Endothelial cell of umbilical vein (primary cell): ENCODE measurements around the gene CARS1. TPM values are rescaled to one million over a fixed set of nuclear protein-coding genes. Genes with fewer than 3 reads are reported as not detected.

Source experiments
- BruUV-seq: library from RNA; stranded (reverse); fragments of 400-500 nt; replicated peaks from 2 replicates; lab custom pipeline; 2021; lab: Mats Ljungman, UMichigan
- CTCF ChIA-PET: fragments of 300-600, 350-600 bp; sonication (Branson Sonifier 250); formaldehyde crosslinking; loops from one replicate; lab custom pipeline; 2021; ENCODE audit warnings: antibody characterized with exemption, inconsistent platforms; lab: Charles Lee
- POLR2A ChIA-PET: fragments of 300-600, 350-600 bp; sonication (Branson Sonifier 250); formaldehyde crosslinking; loops from one replicate; lab custom pipeline; 2021; ENCODE audit warnings: antibody characterized with exemption, inconsistent platforms; lab: Charles Lee
- DNase-seq: peaks from one replicate; pipeline ENCODE4 v3.0.0-alpha.2; 2011; ENCODE audit warnings: low read depth, low spot score
- FAIRE-seq: peaks from 2 replicates; lab custom pipeline; 2011; peaks lifted over from hg19 to GRCh38; lab: Jason Lieb, UNC
- H2AFZ ChIP-seq: 2 replicates; pipeline ENCODE4 v1.6.0; 2012; ENCODE audit warnings: low read depth, low read length, control low read depth, inconsistent platforms
- H3K27ac ChIP-seq: 2 replicates; pipeline ENCODE4 v1.5.1; 2011; ENCODE audit warnings: low read depth, mild to moderate bottlenecking, control low read depth, low read length, moderate library complexity; ENCODE audit not compliant: insufficient read depth
- H3K27me3 ChIP-seq, 2 experiments: 2 replicates each; pipeline versions ENCODE4 v1.6.0 to v1.6.1; 2011; ENCODE audit warnings: low read length in 2 of 2, mixed read lengths in 1 of 2; ENCODE audit not compliant: control insufficient read depth in 2 of 2, insufficient read depth in 2 of 2
- H3K36me3 ChIP-seq, 2 experiments: 2 replicates in 1 of 2; 3 replicates in 1 of 2; pipeline ENCODE4 v1.5.1; 2011; ENCODE audit warnings: low read length in 2 of 2, mild to moderate bottlenecking in 1 of 2, moderate library complexity in 1 of 2; ENCODE audit not compliant: control insufficient read depth in 2 of 2, insufficient read depth in 2 of 2; ENCODE audit errors: extremely low read depth in 1 of 2
- H3K4me1 ChIP-seq: 3 replicates; pipeline ENCODE4 v1.5.1; 2011; ENCODE audit warnings: mild to moderate bottlenecking, low read length; ENCODE audit not compliant: control insufficient read depth, insufficient read depth; ENCODE audit errors: extremely low read depth
- H3K4me2 ChIP-seq: 2 replicates; pipeline ENCODE4 v1.6.1; 2011; ENCODE audit warnings: low read length, control low read depth, mixed read lengths; ENCODE audit not compliant: insufficient read depth
- H3K4me3 ChIP-seq, 3 experiments: fragments of 200-600 bp in 1 of 3; sonication (generic), shearing (Covaris generic) in 1 of 3; replicated peaks in 1 of 3; 2 replicates each; pipeline ENCODE4 v1.5.1; 2011 to 2016; ENCODE audit warnings: control low read depth in 3 of 3, low read length in 3 of 3, mild to moderate bottlenecking in 2 of 3, inconsistent platforms in 1 of 3, low read depth in 1 of 3, moderate library complexity in 1 of 3; ENCODE audit not compliant: insufficient read depth in 1 of 3
- H3K79me2 ChIP-seq: 2 replicates; pipeline ENCODE4 v1.6.0; 2012; ENCODE audit warnings: low read length, inconsistent platforms; ENCODE audit not compliant: control insufficient read depth, insufficient read depth
- H3K9ac ChIP-seq: replicated peaks from 2 replicates; pipeline ENCODE3; 2011; ENCODE audit warnings: low read length, control low read depth; ENCODE audit not compliant: insufficient read depth; ENCODE audit errors: extremely low read depth
- H3K9me1 ChIP-seq: replicated peaks from 3 replicates; pipeline ENCODE4 v1.6.0; 2011; ENCODE audit warnings: mild to moderate bottlenecking, low read length; ENCODE audit not compliant: control insufficient read depth, insufficient read depth; ENCODE audit errors: extremely low read depth
- H3K9me3 ChIP-seq: replicated peaks from 2 replicates; pipeline ENCODE4 v1.5.1; 2012; ENCODE audit warnings: low read length, inconsistent platforms; ENCODE audit not compliant: control insufficient read depth, insufficient read depth
- H4K20me1 ChIP-seq: replicated peaks from 2 replicates; pipeline ENCODE3; 2011; ENCODE audit warnings: mild to moderate bottlenecking, low read length; ENCODE audit not compliant: control insufficient read depth, insufficient read depth; ENCODE audit errors: extremely low read depth
- EZH2 ChIP-seq: IDR thresholded peaks from 2 replicates; pipeline ENCODE4 v1.6.1; 2012; ENCODE audit warnings: borderline replicate concordance, low read depth, mild to moderate bottlenecking, moderate library complexity, low read length, inconsistent platforms; ENCODE audit not compliant: severe bottlenecking
- FOS ChIP-seq: IDR thresholded peaks from 2 replicates; pipeline ENCODE4 v1.6.1; 2011; ENCODE audit warnings: mild to moderate bottlenecking, low read length, moderate library complexity, borderline replicate concordance; ENCODE audit not compliant: insufficient read depth
- GATA2 ChIP-seq: IDR thresholded peaks from 2 replicates; pipeline ENCODE4 v1.7.0; 2011; ENCODE audit warnings: low read depth, mild to moderate bottlenecking, moderate library complexity, mixed read lengths, low read length; ENCODE audit not compliant: insufficient read length, insufficient read depth
- JUN ChIP-seq: IDR thresholded peaks from 2 replicates; pipeline ENCODE4 v1.6.1; 2011; ENCODE audit warnings: borderline replicate concordance, low read depth; ENCODE audit not compliant: insufficient read length, insufficient read depth
- MAX ChIP-seq: IDR thresholded peaks from 2 replicates; pipeline ENCODE4 v1.6.1; 2011; ENCODE audit not compliant: insufficient read depth, insufficient read length
- MYC ChIP-seq: IDR thresholded peaks from one replicate; pipeline ENCODE4 v1.6.1; 2011; ENCODE audit warnings: mild to moderate bottlenecking, low read depth, low read length
- POLR2A ChIP-seq: IDR thresholded peaks from 2 replicates; pipeline ENCODE4 v1.6.1; 2012; ENCODE audit warnings: low read depth, mild to moderate bottlenecking, control low read depth, low read length
- POLR2AphosphoS5 ChIP-seq: IDR thresholded peaks from 2 replicates; pipeline ENCODE4 v1.6.1; 2012; ENCODE audit warnings: low read depth, mild to moderate bottlenecking, control low read depth, low read length, moderate library complexity; ENCODE audit not compliant: insufficient read depth
- dilution Hi-C: fragments of 300-500 bp; cut with MboI; formaldehyde crosslinking; loops from one replicate; pipeline ENCODE4 v1.15.0; 2019; ENCODE audit warnings: low sequenced_read_pairs; ENCODE audit not compliant: extremely low pct_ligation_motif_present
- intact Hi-C: fragments of 100-400 bp; cut with micrococcal nuclease; formaldehyde crosslinking; loops from one replicate; pipeline ENCODE4 v1.10.0; 2022
- polyA plus RNA-seq, 4 experiments: library from polyadenylated mRNA; depleted of rRNA in 3 of 4; stranded (reverse) in 3 of 4; unstranded in 1 of 4; fragments of >200 nt; gene quantifications; 2 replicates each; pipeline versions ENCODE4 v1.2.1 to v1.2.3, GENCODE V29; 2011 to 2012; ENCODE audit warnings: missing spikeins in 1 of 4
- total RNA-seq: library from RNA; stranded (reverse); gene quantifications from 2 replicates; pipeline ENCODE4 v1.2.3, GENCODE V29; 2021

CARS1 gene
- total and polyA plus RNA-seq, 2 donors (not counting 3 experiments of a cell fraction or from before 2014, with no cell fraction given), result 43.5 to 66.2 TPM

GRCh38 chr11:3101921-3102640, 44.9 kb upstream of the CARS1 start:
- Histone ChIP-seq H3K36me3 (no peaks in the 10 kb centered on the region), H3K9me3 (no peaks in the 10 kb centered on the region), H4K20me1 (no peaks in the 10 kb centered on the region), H3K27me3 (no peaks in the 10 kb centered on the region), H2AFZ (no peak overlapping the region), H3K4me3 (no peak overlapping the region), H3K79me2 (no peaks in the 10 kb centered on the region), H3K27ac (no peak overlapping the region), H3K9me1 (no peaks in the 10 kb centered on the region), H3K4me1 (peaks cover 4% of the 10 kb centered on the region), H3K9ac (no peak overlapping the region), H3K4me2 (no peak overlapping the region)
- no TSS peak for BruUV-seq
- CTCF ChIA-PET, result interaction anchor here (1.0 to 2.5 kb wide), 4 partner anchors 10 to 52 kb away, joined by 3 to 10 read pairs (median 5); no protein-coding TSS in a partner anchor
- intact Hi-C loops, result no loop called here
- TF ChIP-seq EZH2, result no peak
- TF ChIP-seq FOS, result no peak
- TF ChIP-seq JUN, result no peak
- TF ChIP-seq POLR2A, result no peak
- no peak for TF ChIP-seq MYC
- TF ChIP-seq MAX, result no peak
- POLR2A ChIA-PET, result no interaction called here
- FAIRE-seq (no peak), DNase-seq (no peak)
- dilution Hi-C loops, result no loop called here

- no peak overlapping the region for H3K27ac ChIP-seq
- BruUV-seq, result no TSS peak
- ChIA-PET POLR2A (no interaction called here), CTCF (interaction anchor here (2.5 kb wide), 1 partner anchor 8 kb away, joined by 10 read pairs; no protein-coding TSS in a partner anchor)
- H3K4me3 ChIP-seq, result no peak overlapping the region
- dilution Hi-C loops (no loop called here), intact Hi-C loops (loop anchor here (5.0 to 10.0 kb wide), 3 partner anchors 308 to 564 kb away; no protein-coding TSS in a partner anchor)
- H4K20me1 ChIP-seq, result no peaks in the 10 kb centered on the region
- H2AFZ ChIP-seq, result no peak overlapping the region
- no peaks in the 10 kb centered on the region for H3K27me3 ChIP-seq
- peaks cover 25% of the 10 kb centered on the region for H3K4me1 ChIP-seq
- no peak overlapping the region for H3K9ac ChIP-seq
- FAIRE-seq (no peak), DNase-seq (no peak)
- H3K9me1 ChIP-seq, result no peaks in the 10 kb centered on the region
- H3K36me3 ChIP-seq, result no peaks in the 10 kb centered on the region
- H3K9me3 ChIP-seq, result no peaks in the 10 kb centered on the region
- TF ChIP-seq JUN, result no peak
- no peak for TF ChIP-seq POLR2A
- no peak for TF ChIP-seq MYC
- TF ChIP-seq GATA2, result no peak
- no peak for TF ChIP-seq POLR2AphosphoS5
- no peak for TF ChIP-seq MAX
- TF ChIP-seq EZH2, result no peak
- TF ChIP-seq FOS, result no peak
- H3K4me2 ChIP-seq, result no peak overlapping the region
- no peaks in the 10 kb centered on the region for H3K79me2 ChIP-seq
These were observed 42.0 kb upstream of the CARS1 start for GRCh38 chr11:3099178-3099577.
